Measurements from ENCODE around the gene SLC41A3. TPM values are rescaled to one million over a fixed set of nuclear protein-coding genes. Genes with fewer than 3 reads are reported as not detected.

Gene SLC41A3
- total RNA-seq, 2 donors from 2014 or later = 32.2 to 131 TPM

GRCh38 chr3:126109146-126109879 lies 25.4 kb upstream of the SLC41A3 start:
- no peaks in the 10 kb centered on the region for H3K9me3 ChIP-seq
- intact Hi-C loops (cut with DNase I) = no loop called here
- H3K27ac ChIP-seq = no peak overlapping the region
- no peak for DNase-seq (ENCODE audit: low spot score)
- H3K36me3 ChIP-seq = no peaks in the 10 kb centered on the region
- H3K4me1 ChIP-seq (replicated peaks) = no peaks in the 10 kb centered on the region
- H3K27me3 ChIP-seq (replicated peaks; ENCODE audit: insufficient read depth) = no peaks in the 10 kb centered on the region
- 90% methylated on average over 13 of the region's 13 CpGs for WGBS
- H3K4me3 ChIP-seq = no peak overlapping the region
- TF ChIP-seq CTCF (IDR thresholded peaks at IDR 0.05) (no peak), POLR2A (IDR thresholded peaks at IDR 0.05) (no peak), POLR2AphosphoS5 (IDR thresholded peaks at IDR 0.05) (no peak)

- no peak overlapping the region for H3K4me3 ChIP-seq
- no peaks in the 10 kb centered on the region for H3K9me3 ChIP-seq
- H3K27me3 ChIP-seq (replicated peaks; ENCODE audit: insufficient read depth) = no peaks in the 10 kb centered on the region
- intact Hi-C loops (cut with DNase I) = no loop called here
- 80% methylated on average over 5 of the region's 5 CpGs for WGBS
- H3K27ac ChIP-seq = no peak overlapping the region
- no peak for DNase-seq (ENCODE audit: low spot score)
- H3K4me1 ChIP-seq (replicated peaks) = no peaks in the 10 kb centered on the region
- no peaks in the 10 kb centered on the region for H3K36me3 ChIP-seq
- no peak for TF ChIP-seq CTCF (IDR thresholded peaks at IDR 0.05)
These were observed 24.7 kb upstream of the SLC41A3 start for GRCh38 chr3:126108676-126109050.

GRCh38 chr3:126107957-126108675 lies 24.2 kb upstream of the SLC41A3 start:
- intact Hi-C loops (cut with DNase I) = no loop called here
- Histone ChIP-seq H3K9me3 (no peaks in the 10 kb centered on the region), H3K4me3 (no peak overlapping the region), H3K27ac (no peak overlapping the region), H3K27me3 (replicated peaks; ENCODE audit: insufficient read depth) (no peaks in the 10 kb centered on the region), H3K4me1 (replicated peaks) (no peaks in the 10 kb centered on the region), H3K36me3 (no peaks in the 10 kb centered on the region)
- no peak for DNase-seq (ENCODE audit: low spot score)
- 88% methylated on average over 8 of the region's 8 CpGs for WGBS
- no peak for TF ChIP-seq POLR2AphosphoS5 (IDR thresholded peaks at IDR 0.05)
- TF ChIP-seq POLR2A (IDR thresholded peaks at IDR 0.05) = no peak
- no peak for TF ChIP-seq CTCF (IDR thresholded peaks at IDR 0.05)

- H3K27ac ChIP-seq = no peak overlapping the region
- no peaks in the 10 kb centered on the region for H3K36me3 ChIP-seq
- no peaks in the 10 kb centered on the region for H3K9me3 ChIP-seq
- WGBS = 84% methylated on average over 17 of the region's 17 CpGs
- DNase-seq (ENCODE audit: low spot score) = no peak
- no peak for TF ChIP-seq POLR2A (IDR thresholded peaks at IDR 0.05)
- no peak for TF ChIP-seq CTCF (IDR thresholded peaks at IDR 0.05)
- no peak for TF ChIP-seq POLR2AphosphoS5 (IDR thresholded peaks at IDR 0.05)
- H3K4me3 ChIP-seq = no peak overlapping the region
- intact Hi-C loops (cut with DNase I) = no loop called here
- H3K4me1 ChIP-seq (replicated peaks) = no peaks in the 10 kb centered on the region
- no peaks in the 10 kb centered on the region for H3K27me3 ChIP-seq (replicated peaks; ENCODE audit: insufficient read depth)
These were observed 23.4 kb upstream of the SLC41A3 start for GRCh38 chr3:126107203-126107939.
